ENCODE measurements around the gene SYNPR.

Gene SYNPR

DNA sequence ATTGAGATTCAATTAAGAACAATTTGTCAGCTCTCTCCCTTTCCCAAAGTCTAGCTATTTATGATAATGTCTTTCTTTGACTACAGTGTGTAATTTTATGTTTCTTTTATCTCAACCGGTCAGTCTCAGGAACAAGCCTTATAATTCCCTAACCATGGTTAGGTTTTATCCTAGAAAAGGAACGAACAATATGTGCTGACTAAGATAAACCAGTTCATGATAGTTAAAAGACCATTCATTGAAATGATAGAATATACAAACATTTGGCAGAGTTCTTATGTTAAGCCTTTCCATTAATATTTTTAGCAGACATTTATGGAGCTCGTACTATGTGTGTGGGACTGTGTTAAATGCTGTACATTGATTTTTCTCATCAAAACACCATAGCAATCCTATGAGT lies 106.3 kb downstream of the SYNPR start:
- DNase-seq (ENCODE audit: low read depth): no peak

DNA sequence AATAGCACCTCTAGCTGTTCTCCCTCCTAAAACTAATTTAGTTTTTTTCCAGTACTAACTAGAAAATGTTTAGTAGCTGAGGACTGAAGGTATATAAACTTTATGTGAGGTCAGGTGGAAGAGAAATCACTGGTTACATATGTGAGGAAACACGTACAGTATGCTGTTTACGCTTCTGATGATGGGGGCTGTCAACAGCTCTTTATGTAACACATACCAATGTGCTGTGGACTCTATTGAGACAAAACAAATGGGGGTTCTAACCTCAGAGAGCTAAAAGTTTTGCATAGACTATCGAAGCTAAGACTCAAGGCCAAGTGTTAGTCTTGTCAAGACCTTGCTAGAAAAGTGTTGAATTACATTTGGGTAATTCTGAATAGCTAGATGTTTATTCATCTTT lies 107.5 kb downstream of the SYNPR start:
- DNase-seq (ENCODE audit: low read depth): no peak

DNA sequence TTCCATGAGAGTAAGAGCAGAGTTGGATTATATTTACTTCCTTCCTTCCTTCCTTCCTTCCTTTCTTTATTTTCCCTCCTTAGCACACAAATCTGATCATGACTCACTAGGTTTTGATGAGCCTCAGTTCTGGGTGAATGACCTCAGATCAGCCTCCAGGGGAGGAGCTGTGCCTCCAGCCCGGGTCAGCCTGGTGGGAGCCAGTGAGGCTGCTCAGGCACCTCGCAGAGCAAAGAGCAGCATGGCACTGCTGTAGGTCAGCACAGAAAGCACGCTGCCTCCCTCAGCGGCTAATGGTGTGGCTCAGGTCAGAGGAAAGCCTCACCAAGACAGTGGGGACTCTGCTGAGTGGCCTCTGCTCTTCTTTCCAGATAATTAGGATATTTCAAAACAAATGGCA lies 108.5 kb downstream of the SYNPR start:
- no peak for DNase-seq (ENCODE audit: low read depth)

DNA sequence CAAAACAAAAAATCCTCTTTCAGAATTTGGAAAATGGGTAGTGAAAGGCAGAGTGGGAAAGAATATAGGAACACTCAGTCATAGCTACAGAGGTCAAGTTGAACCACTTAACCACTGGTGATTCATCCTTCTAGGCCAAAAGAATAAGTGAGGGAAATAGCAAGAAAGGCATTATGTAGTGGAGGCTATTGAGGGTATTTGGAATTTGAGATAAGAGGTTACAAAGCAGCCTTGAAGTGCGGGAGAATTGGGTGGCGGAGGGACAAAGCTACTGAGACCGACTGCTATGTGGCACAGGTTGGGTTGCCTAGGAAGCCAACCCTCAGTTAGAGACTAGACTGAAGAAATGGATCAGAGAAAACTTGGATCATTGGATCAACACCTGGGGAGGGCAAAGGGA lies 109.5 kb downstream of the SYNPR start:
- DNase-seq (ENCODE audit: low read depth): no peak

DNA sequence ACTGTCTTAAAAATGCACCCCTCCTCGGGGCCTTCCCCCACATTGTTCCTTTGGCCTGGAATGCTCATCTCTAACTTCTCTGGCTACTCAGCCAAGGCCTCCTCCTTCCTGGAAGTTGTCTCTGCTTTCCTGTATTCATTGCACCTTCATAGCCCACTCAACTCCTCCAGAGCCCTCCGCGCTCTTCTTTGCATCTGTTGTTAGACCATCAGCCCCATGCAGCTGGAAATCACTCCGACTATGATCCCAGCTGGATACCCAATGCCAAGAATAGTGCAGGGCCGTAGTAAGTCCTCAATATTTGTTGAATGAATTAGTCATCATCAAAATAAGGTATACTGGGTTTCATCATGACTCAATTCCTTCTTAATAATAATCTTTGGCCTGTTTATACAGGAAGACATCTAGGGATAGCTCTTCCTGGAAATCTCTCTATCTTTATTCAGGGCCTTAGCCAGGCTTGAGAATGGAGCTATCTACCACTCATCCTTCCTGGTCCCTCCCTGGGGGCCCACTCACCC lies 112.7 kb downstream of the SYNPR start:
- DNase-seq (ENCODE audit: low read depth): no peak

DNA sequence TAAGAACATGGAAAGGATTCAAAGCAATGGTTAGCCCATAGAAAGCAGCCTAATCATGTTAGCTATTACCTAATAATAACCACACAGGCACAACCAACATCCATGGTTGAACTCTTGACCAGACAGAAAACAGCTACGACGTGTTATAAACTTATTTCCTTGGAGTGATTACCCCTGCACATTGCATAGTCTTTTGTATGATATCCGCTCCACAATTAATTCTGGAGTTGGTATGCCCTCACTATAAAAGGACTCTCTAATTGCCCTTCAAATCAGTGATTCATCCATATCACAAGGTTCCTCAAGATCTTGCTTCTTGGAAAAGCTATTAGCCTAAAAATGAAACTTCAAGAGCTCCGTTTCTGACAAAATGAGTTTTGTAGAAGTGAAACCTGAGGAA lies 117.9 kb downstream of the SYNPR start:
- no peak for DNase-seq (ENCODE audit: low read depth)

GRCh38 chr3:63400246-63400860 lies 122.2 kb downstream of the SYNPR start:
- no peak for DNase-seq (ENCODE audit: low read depth)

DNA sequence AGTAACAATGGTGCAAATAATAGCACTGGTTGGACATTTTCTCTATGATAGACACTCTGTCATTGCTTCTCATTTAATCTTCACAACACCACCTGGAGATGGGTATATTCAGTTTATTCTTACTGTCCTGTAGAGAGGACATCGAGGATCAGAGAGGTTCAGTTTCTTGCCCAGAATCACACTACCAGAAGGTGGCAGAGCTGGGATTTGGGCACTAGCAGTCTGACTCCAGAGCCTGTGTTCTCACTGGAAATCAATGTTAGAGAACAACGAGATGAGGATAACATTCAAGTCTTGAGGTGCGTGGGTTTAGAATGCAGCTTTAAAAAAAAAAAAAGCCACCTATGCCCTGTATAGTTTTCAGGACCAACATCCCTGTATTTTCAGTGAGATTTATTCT lies 127.8 kb downstream of the SYNPR start:
- no peak for DNase-seq (ENCODE audit: low read depth)

- no peak for DNase-seq (ENCODE audit: low read depth)
Observed at GRCh38 chr3:63413523-63413922, 135.4 kb downstream of the SYNPR start.

GRCh38 chr3:63414607-63415006 lies 136.5 kb downstream of the SYNPR start:
- DNase-seq (ENCODE audit: low read depth): no peak

DNA sequence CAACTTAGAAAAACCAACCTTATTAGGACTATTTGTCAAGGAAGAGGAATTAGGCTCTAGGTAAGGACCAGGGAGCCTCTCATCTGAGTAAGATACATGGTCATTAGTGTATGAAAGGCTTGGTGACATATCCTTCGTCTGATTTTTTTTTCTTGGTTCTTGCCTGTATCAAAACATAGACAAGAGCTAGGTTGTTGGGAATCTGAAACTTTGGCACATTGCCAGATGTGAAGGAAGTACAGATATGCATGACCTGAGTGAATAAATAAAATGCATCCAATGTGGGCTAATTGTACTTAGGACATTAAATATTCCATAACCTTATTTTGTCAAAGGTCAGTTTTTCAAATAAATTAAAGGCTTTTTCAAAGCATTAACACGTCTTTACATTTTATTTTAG lies 151.8 kb downstream of the SYNPR start:
- no peak for DNase-seq (ENCODE audit: low read depth)

DNA sequence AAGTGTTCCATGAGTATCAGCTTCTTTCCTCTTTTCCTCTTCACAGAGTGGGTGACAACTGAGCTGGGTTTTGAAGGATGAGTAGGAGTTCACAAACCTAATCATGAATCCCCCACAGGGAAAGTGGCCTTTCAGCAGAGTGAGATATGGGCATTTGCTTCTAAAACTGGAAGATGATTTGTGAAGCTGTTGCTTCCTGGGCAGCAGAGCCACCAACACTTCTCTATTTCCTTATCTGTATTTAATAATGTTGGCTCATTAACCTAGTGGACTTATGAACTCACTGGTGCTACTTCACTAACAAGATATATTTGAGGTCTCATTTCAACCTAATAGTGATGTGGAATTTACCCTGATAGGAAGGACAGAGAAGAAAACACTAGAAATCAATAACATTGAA lies 152.8 kb downstream of the SYNPR start:
- DNase-seq (ENCODE audit: low read depth): no peak

- no peak for DNase-seq (ENCODE audit: low read depth)
Observed at GRCh38 chr3:63437858-63438257, 159.8 kb downstream of the SYNPR start.

DNA sequence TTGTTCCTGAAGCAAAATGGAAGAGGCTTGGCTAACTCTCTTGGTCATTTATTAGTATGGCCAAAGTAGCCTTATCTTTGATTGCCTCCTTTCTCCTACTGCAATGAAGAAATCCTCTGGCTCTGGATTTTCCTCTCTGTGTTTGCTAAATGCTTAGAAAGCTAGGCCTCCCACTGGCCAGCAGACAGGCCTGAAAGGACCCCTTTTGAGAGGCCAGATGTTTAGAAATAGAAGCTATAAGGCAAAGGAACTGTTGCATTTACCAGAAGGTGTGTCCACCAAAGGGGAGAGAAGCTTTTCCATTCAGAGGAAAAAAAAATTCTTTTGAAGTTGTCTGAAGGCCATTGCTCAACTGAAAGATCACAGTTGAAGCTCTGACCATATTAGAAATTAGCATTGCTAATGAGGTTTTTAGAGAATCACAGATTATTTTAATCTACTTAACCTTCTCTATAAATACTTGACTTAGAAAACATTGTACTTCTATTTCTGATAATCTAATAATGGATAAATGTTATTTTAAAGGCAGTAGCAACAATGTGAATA lies 160.8 kb downstream of the SYNPR start:
- DNase-seq (ENCODE audit: low read depth): no peak

- DNase-seq (ENCODE audit: low read depth): no peak
Observed at GRCh38 chr3:63441262-63441661, 163.2 kb downstream of the SYNPR start.

DNA sequence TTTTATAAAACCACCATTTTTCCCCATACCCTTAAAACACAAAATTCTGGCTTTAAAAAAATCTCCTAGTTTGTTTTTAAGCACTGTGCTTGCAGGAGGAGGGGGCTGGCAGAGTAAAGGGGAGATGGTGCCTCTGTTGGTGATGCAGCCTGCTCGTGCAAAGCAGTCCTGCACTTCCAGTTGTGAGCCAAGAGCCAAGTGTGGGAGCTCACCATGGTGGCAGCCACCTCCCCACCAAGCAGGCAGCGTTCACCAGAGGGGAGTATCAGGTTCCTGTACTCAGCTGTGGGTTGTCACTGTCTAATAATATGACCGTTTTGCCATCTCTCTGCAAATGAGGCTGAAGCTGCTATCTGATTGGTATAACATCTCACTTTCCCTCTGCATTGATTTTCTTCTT lies 164.8 kb downstream of the SYNPR start:
- DNase-seq (ENCODE audit: low read depth): no peak

- DNase-seq (ENCODE audit: low read depth): no peak
Observed at GRCh38 chr3:63450023-63450422, 171.9 kb downstream of the SYNPR start.

DNA sequence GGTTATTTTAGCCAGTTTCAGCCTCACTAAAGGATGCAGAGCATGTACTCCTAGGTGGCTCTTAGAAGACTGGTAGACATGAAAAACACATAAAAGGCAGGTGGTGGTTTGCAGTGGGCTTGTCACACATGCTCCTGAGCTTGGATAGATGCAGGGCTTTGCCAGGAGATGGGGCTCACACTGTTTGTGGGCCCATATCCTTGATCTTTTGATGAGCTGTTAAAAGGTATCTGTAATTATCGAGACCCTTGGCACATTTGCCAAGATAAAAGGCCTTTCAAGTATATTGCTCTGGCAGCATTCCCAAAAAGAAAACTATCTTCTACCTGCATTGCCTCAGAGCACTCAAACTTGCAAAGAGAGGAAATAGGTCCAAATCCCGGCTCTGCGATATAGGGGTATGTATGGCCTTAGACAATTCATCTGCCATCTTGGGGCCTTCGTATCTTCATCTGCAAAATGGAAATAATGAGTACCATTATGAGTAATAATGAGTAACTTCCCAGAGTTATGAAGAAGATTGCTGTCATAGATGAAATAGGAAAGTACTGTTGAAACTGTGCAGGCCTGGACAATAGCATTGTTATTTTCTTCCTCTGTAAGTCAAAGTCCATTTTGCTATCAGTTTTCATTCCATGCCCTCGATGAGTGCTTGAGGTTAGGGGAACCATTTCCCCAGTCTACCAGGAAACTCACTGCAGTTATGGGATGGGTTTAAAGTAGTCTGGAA lies 172.7 kb downstream of the SYNPR start:
- DNase-seq (ENCODE audit: low read depth): no peak

DNA sequence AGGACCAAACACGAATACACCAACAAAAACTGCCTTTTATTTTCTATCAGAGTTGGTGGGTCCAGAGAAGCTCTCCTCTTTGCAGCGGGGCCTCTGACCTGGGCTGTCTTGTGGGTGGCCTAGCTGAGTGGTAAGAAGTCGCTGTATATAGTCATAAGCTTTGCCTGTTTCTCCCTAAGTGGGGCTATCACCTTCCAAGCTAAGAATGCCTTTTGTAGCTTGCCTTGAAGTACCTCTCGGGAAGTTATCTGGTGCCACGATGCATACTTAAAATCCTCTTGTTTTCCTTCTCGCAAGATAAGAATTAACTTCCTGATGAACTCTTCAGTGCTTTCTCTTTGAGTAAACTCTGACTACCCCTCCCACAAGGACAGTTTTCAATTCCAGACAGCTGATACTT lies 178.8 kb downstream of the SYNPR start:
- no peak for DNase-seq (ENCODE audit: low read depth)

DNA sequence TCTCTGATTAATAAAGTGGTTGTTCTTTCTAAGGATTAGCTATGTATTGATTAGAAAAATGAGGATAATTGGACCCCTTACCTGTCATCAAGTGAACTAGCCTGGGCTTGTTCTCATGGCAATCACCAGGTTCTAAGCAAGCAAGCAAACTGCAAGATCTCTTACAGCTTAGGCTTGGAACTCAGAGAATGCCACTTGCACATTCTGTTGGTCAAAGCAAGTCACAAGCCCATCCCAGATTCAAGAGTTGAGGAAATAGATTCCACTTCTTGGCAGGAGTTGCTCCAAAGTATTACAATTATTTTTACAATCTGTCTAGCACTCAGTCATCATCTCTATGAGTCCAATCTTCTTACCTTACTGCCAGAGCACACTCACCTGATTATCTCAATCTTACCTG lies 180.3 kb downstream of the SYNPR start:
- no peak for DNase-seq (ENCODE audit: low read depth)

DNA sequence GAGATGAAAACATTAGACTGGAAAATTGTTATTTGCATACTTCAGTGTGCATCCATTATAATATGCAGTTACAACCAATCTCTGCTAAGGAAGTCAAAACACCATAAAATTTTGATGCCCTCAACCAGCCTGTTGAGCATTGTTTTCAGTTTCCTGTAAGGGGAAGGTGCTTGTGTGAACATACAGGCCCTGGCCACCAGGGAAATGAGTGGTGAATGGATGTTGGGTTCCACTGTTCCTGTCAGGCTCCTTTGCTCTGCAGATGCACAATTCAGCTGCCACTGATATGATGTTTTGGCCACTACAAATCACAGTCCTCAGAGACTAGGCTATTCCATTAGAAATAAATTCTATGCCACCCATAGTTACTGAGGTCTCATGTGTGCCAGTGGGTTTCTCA lies 184.6 kb downstream of the SYNPR start:
- DNase-seq (ENCODE audit: low read depth): no peak

DNA sequence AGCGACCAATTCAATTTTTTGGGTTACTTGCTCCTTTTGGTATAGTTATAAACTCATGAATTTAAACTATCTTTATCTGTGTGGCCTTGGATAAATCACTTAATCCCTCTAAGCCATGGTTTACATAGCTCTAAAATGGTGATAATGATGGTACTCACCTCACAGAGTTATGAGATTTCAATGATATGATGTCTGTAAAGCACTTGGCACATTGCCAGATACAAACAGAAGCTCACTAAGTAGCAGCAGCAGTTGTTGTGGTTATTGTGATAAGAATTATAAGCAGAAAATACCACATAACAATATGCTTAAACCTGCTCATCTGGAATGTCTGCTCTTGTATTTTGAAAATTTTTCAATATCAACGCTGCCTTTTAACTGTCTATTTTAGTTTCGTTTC lies 189.3 kb downstream of the SYNPR start:
- DNase-seq (ENCODE audit: low read depth): no peak

- DNase-seq (ENCODE audit: low read depth): no peak
Observed at GRCh38 chr3:63470745-63471144, 192.6 kb downstream of the SYNPR start.

- DNase-seq (ENCODE audit: low read depth): no peak
Observed at GRCh38 chr3:63471781-63472180, 193.7 kb downstream of the SYNPR start.
